Activated naive CD4-positive, alpha-beta T cell treated with anti-CD3 and anti-CD28 coated beads, Interleukin-2, amount 50 U/mL, for 16 hours (primary cell): ENCODE measurements around the gene TTC28.

Experiments used
- DNase-seq: peaks from one replicate; pipeline ENCODE4 v3.0.0-alpha.2; 2020

Gene TTC28

GRCh38 chr22:28031383-28031922, 648.2 kb downstream of the TTC28 start:
- DNase-seq: no peak

GRCh38 chr22:28030473-28030872, 649.2 kb downstream of the TTC28 start:
- no peak for DNase-seq

- no peak for DNase-seq
These were observed 649.7 kb downstream of the TTC28 start for GRCh38 chr22:28029956-28030355.

GRCh38 chr22:28029201-28029948, 650.3 kb downstream of the TTC28 start:
- no peak for DNase-seq

GRCh38 chr22:28027453-28028448, 651.9 kb downstream of the TTC28 start:
- no peak for DNase-seq

- DNase-seq: no peak
These were observed 653.6 kb downstream of the TTC28 start for GRCh38 chr22:28025866-28026575.

- DNase-seq: no peak
These were observed 654.3 kb downstream of the TTC28 start for GRCh38 chr22:28025333-28025732.

- no peak for DNase-seq
These were observed 655.2 kb downstream of the TTC28 start for GRCh38 chr22:28024422-28024888.

GRCh38 chr22:28023774-28024173, 655.9 kb downstream of the TTC28 start:
- DNase-seq: no peak

- no peak for DNase-seq
These were observed 656.6 kb downstream of the TTC28 start for GRCh38 chr22:28023036-28023435.

GRCh38 chr22:28021998-28022660, 657.5 kb downstream of the TTC28 start:
- no peak for DNase-seq

- no peak for DNase-seq
These were observed 658.3 kb downstream of the TTC28 start for GRCh38 chr22:28021116-28021997.

GRCh38 chr22:28019881-28020861, 659.5 kb downstream of the TTC28 start:
- peak; percentile 69 for DNase-seq

GRCh38 chr22:28019360-28019759, 660.3 kb downstream of the TTC28 start:
- no peak for DNase-seq

GRCh38 chr22:28018461-28018927, 661.1 kb downstream of the TTC28 start:
- DNase-seq: no peak

- no peak for DNase-seq
These were observed 661.8 kb downstream of the TTC28 start for GRCh38 chr22:28017859-28018258.

- DNase-seq: no peak
These were observed 662.2 kb downstream of the TTC28 start for GRCh38 chr22:28017558-28017820.

- DNase-seq: no peak
These were observed 662.7 kb downstream of the TTC28 start for GRCh38 chr22:28016781-28017557.
